Stimulated activated CD4-positive, alpha-beta T cell treated with anti-CD3 and anti-CD28 coated beads, Interleukin-4, amount 100 ng/mL, for 1 hour (primary cell): Measurements from ENCODE around the gene GALNT1.

Source experiments
- DNase-seq: peaks from one replicate; pipeline ENCODE4 v3.0.0-alpha.2; 2020

Gene GALNT1

GRCh38 chr18:35619464-35619863 lies 37.9 kb downstream of the GALNT1 start:
- DNase-seq, result no peak

DNA sequence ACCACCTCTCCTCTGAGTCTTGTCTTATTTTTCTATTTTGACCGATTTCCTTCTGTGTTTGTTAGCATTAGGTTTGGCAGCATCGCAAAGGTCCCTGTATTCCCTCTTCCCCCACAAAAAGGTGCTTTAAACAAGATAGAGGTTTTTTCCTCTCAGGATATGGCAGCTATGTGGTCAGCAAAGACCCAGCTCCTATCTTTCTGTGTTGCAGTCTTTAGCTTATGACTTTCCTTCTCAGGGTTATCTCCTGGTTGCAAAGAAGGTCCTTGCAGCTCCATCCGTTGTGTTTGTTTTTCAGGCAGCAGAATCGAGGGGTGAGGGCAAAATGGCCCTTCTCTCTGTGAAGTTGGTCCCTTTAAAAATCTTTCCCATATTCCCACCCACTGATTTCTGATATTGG lies 38.4 kb downstream of the GALNT1 start:
- DNase-seq, result no peak

GRCh38 chr18:35620765-35621164 lies 39.2 kb downstream of the GALNT1 start:
- DNase-seq, result no peak

GRCh38 chr18:35623255-35623654 lies 41.7 kb downstream of the GALNT1 start:
- no peak for DNase-seq

DNA sequence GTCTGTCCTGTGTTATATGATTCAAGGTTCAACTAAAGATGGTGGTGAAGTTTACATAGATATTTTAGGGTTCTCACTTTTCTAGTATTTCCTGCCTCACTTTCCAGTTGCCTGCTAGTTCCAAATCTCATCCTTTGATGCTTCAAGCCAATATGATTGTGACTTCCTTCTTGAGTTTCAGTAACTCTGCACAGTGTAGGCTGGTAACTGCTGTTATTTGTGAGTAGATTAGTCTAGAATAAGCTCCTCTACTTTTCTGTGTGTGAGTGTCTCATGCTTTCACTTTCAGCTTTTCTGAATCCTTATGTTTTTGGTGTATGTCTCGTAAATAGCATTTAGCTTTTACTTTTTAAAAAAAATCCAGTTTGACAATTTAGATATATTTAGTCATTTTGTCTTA lies 42.6 kb downstream of the GALNT1 start:
- no peak for DNase-seq

- DNase-seq, result no peak
Measured at GRCh38 chr18:35625232-35625631, 43.7 kb downstream of the GALNT1 start.

DNA sequence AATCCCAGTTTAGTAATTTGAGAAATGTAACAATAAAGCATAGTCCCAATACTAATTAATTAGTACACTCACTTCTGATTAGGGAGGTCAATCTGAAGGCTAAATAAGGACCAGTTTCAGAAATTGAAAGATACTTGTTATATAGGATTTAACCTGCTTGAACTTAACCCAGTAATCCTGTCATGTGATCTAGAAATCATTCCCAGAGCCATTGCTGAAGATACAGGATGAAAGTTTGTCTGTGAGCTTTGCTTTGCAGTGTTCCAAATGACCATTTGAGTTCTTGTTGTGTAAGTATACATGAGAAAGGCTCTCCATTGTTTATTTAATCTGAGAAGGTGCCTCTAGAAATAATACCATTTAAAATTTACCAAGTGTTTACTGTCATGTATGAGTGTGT lies 52.2 kb downstream of the GALNT1 start:
- no peak for DNase-seq

GRCh38 chr18:35634323-35634722 lies 52.8 kb downstream of the GALNT1 start:
- no peak for DNase-seq

GRCh38 chr18:35635170-35635569 lies 53.6 kb downstream of the GALNT1 start:
- no peak for DNase-seq

DNA sequence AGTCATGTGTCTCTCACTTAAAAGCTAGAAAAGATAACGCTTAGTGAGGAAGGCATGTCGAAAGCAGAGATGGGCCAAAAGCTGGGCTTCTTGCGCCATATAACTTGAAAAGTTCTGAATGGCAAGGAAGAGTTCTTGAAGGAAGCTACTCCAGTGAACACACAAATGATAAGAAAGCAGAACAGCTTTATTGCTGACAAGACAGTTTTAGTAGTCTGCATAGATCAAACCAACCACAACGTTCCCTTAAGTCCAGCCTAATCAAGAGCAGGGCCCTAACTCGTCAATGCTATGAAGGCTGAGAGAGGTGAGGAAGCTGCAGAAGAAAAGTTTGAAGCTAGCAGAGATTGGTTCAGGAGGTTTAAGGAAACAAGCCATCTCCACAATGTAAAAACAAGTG lies 55.7 kb downstream of the GALNT1 start:
- DNase-seq, result no peak

DNA sequence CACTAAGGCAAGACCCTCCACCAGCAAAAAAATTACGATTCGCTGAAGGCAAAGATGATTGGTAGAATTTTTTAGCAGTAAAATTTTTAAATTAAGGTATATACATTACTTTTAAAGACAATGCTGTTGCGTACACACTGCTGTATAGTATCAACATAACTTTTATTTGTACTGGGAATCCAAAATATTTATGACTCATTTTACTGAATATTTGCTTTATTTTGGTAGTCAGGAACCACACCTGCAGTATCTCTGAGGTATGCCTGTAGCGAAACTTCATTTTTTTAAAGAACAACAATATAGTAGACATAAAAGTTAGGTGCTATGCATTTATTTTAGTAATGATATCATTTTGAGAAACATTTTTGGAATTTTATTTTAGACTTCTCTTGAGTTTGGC lies 57.8 kb downstream of the GALNT1 start:
- no peak for DNase-seq

- no peak for DNase-seq
Measured at GRCh38 chr18:35641467-35641866, 59.9 kb downstream of the GALNT1 start.

GRCh38 chr18:35641916-35642315 lies 60.4 kb downstream of the GALNT1 start:
- DNase-seq, result no peak

DNA sequence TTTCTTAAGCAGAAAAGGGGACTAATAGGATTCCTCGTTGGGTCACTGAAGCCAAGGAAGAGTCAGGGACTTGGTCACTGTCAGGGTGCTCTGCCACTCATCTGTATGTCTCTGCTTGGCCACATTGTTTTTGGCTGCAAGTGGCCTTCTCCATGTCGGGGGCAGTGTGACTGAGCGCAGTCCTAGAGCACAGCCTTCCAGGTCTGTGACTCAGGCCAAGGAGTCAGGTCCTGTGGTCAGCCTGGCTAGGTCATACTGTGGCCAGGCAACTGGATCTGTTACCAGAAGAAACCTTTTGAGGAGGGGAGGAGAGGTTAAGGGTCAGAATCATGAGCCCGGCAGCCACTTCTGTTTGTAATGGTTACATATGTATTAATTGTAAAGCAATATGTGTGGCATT lies 61.3 kb downstream of the GALNT1 start:
- no peak for DNase-seq

- no peak for DNase-seq
Measured at GRCh38 chr18:35646449-35646848, 64.9 kb downstream of the GALNT1 start.

DNA sequence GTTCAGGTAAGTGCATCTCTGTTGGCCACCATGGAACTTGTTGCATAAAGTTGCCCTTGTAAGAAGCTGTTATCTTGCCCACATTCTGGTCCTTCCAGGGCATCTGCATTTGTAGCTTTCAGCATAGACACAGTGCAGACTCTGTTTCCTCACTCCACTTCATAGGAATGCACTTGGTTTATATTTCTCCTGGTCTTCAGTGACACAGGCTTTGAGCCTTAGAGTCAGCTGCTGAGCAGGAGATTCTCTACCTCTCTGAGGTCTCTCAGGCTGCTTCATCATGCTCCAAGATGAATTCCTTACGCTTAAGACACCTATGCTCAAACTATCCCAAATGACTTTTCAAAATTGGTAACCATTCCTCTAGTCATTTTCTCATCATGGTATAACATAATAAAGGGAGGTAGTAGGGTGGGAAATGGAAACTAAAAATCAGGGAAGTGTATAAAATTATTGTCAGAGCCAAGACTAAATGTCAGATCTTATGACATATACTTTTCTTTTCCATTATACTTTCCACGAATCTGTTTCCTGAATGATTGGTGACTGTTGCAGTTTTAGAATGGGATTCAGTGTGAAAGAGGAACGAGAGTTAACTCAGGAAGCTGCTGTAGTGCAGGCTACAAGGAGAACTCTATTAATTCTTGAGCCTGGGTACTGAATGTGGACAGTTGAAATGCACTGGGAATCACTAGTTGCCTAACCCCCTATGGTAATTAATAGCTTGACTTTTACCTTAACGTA lies 72.0 kb downstream of the GALNT1 start:
- no peak for DNase-seq

DNA sequence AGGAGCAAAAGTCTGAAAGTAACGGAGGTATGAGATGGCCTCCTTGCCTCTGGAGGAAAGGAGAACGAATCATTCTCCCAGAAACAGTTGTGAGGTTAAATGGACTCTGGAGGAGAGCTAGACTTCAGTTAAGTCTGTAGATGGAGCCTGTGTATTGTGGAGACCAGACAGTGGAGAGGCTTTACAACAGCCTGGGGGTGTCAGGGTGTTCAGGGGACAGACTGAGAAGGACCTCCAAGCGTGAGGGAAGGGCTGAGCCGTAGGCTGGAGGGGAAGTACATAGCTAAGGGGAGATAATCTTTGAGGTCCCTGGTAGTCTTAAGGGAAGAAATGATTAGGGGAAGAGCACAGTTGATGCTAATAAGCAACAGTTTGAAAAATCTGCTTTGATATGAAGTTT lies 76.6 kb downstream of the GALNT1 start:
- DNase-seq, result no peak

GRCh38 chr18:35661483-35662146 lies 80.1 kb downstream of the GALNT1 start:
- DNase-seq, result no peak

DNA sequence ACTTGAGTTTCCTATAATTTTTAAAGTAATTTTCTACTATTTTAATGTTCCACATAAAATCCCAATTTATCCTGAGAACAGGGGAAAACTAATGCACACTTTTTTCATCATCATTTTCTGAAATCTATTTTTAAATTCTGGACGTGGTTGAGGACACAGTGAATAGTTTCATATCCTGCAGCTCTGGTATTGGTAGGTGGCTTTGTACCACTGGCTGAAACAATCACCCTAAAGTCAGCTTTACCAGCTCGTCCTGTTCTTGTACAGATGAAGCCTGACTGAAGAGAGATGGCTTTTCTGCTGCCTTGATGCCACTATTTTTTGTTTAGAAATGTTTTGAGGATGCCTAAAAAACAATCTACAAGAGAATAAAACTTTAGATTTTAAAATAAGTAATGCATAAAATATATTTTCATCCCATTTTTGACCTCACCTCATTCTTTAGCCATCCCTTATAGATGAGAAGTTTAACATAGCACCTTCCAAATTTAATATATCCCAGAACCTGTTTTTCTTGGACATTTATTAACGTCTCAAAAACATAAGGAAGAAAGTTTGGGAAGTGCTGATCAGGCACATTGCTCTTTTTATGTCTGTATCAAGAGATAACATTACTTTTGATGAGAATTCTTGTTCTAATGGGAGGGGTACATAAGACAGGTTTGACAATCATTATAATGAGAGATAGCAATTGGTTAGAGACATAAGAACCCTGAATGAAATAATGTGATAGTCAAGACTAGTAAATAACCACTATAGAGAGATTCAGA lies 80.9 kb downstream of the GALNT1 start:
- no peak for DNase-seq

GRCh38 chr18:35671966-35672603 lies 90.5 kb downstream of the GALNT1 start:
- DNase-seq, result no peak

GRCh38 chr18:35672897-35673296 lies 91.4 kb downstream of the GALNT1 start:
- no peak for DNase-seq

- no peak for DNase-seq
Measured at GRCh38 chr18:35673682-35674081, 92.1 kb downstream of the GALNT1 start.

DNA sequence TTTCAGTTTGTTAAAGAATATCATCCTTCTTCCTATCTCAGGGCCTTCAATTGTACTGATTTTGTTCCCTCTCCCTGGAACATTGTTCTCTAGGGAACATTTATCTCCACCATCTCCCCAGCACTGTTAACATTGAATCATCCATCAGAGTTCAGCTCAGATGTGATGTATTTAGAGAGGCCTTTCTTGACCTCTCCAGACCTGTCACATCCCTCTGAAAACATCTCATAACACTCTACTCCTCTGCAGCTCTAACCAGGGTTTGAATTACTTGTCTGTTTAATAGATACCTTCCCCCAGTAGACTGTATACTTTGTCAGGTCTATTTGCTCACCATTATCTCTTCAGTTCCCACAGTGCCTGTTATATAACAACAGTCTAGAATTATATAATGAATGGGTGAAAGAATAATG lies 98.6 kb downstream of the GALNT1 start:
- DNase-seq, result no peak
